ENCODE results near the gene CDH15.

- TF ChIP-seq MAFK (conservative IDR thresholded peaks at IDR 0.05 in 1 of 2, IDR thresholded peaks at IDR 0.05 in 1 of 2; ENCODE audit: low read length in 2 of 2) (no peak), RFX5 (IDR thresholded peaks at IDR 0.05; ENCODE audit: low read depth, low read length) (no peak), ZNF609 (CRISPR knock-in tag; IDR thresholded peaks at IDR 0.05; ENCODE audit: borderline replicate concordance) (no peak), SIX1 (CRISPR knock-in tag; IDR thresholded peaks at IDR 0.05; ENCODE audit: borderline replicate concordance) (no peak), POLR2AphosphoS2 (IDR thresholded peaks at IDR 0.05; ENCODE audit: low read depth, low read length) (no peak), PBX3 (CRISPR knock-in tag; IDR thresholded peaks at IDR 0.05; ENCODE audit: borderline replicate concordance) (no peak), ATF7 (IDR thresholded peaks at IDR 0.05) (no peak), ATF7 (CRISPR knock-in tag; IDR thresholded peaks at IDR 0.05) (no peak), AHDC1 (CRISPR knock-in tag; IDR thresholded peaks at IDR 0.05; ENCODE audit: borderline replicate concordance) (no peak), RNF2 (conservative IDR thresholded peaks at IDR 0.05; ENCODE audit: low read depth) (no peak)
- TF ChIP-seq, protein P1, sequence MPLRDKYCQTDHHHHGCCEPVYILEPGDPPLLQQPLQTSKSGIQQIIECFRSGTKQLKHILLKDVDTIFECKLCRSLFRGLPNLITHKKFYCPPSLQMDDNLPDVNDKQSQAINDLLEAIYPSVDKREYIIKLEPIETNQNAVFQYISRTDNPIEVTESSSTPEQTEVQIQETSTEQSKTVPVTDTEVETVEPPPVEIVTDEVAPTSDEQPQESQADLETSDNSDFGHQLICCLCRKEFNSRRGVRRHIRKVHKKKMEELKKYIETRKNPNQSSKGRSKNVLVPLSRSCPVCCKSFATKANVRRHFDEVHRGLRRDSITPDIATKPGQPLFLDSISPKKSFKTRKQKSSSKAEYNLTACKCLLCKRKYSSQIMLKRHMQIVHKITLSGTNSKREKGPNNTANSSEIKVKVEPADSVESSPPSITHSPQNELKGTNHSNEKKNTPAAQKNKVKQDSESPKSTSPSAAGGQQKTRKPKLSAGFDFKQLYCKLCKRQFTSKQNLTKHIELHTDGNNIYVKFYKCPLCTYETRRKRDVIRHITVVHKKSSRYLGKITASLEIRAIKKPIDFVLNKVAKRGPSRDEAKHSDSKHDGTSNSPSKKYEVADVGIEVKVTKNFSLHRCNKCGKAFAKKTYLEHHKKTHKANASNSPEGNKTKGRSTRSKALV (CRISPR knock-in tag; IDR thresholded peaks at IDR 0.05), result no peak
- TF ChIP-seq, protein P2, sequence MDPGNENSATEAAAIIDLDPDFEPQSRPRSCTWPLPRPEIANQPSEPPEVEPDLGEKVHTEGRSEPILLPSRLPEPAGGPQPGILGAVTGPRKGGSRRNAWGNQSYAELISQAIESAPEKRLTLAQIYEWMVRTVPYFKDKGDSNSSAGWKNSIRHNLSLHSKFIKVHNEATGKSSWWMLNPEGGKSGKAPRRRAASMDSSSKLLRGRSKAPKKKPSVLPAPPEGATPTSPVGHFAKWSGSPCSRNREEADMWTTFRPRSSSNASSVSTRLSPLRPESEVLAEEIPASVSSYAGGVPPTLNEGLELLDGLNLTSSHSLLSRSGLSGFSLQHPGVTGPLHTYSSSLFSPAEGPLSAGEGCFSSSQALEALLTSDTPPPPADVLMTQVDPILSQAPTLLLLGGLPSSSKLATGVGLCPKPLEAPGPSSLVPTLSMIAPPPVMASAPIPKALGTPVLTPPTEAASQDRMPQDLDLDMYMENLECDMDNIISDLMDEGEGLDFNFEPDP (CRISPR knock-in tag; conservative IDR thresholded peaks at IDR 0.05), result no peak
- TF ChIP-seq, protein P3, sequence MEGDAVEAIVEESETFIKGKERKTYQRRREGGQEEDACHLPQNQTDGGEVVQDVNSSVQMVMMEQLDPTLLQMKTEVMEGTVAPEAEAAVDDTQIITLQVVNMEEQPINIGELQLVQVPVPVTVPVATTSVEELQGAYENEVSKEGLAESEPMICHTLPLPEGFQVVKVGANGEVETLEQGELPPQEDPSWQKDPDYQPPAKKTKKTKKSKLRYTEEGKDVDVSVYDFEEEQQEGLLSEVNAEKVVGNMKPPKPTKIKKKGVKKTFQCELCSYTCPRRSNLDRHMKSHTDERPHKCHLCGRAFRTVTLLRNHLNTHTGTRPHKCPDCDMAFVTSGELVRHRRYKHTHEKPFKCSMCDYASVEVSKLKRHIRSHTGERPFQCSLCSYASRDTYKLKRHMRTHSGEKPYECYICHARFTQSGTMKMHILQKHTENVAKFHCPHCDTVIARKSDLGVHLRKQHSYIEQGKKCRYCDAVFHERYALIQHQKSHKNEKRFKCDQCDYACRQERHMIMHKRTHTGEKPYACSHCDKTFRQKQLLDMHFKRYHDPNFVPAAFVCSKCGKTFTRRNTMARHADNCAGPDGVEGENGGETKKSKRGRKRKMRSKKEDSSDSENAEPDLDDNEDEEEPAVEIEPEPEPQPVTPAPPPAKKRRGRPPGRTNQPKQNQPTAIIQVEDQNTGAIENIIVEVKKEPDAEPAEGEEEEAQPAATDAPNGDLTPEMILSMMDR (CRISPR knock-in tag; IDR thresholded peaks at IDR 0.05), result no peak
Observed at GRCh38 chr16:89242795-89243200, 71.2 kb downstream of the CDH15 start.
